ENCODE data around the gene HLA-DOA. TPM values are rescaled to one million over a fixed set of nuclear protein-coding genes. Genes with fewer than 3 reads are reported as not detected.

Gene HLA-DOA
- total and polyA plus RNA-seq, 10 of the 15 experiments (the other 5 are each of a cell fraction or from before 2014, with no cell fraction given) = 8.8 to 108 (median 58.3) TPM

GRCh38 chr6:33030245-33030644 is 20.9 kb upstream of the HLA-DOA start:
- in situ Hi-C loops (cut with MboI) = no loop called here
- Histone ChIP-seq H3K9me3 (replicated peaks; ENCODE audit: control insufficient read depth, insufficient read depth, low read length) (no peaks in the 10 kb centered on the region; the same call in 1 of the 3 replicates), H3K36me3 (ENCODE audit: control insufficient read depth in 2 of 2, insufficient read depth in 2 of 2, low read length in 1 of 2) (no peaks in the 10 kb centered on the region), H2AFZ (ENCODE audit: control insufficient read depth, low read depth, low read length) (peak overlapping the region; percentile 75), H3K4me3 (peak overlapping the region; percentile 49; the same call in 1 of the 2 replicates), H3K9ac (ENCODE audit: control insufficient read depth, insufficient read depth, low read length) (peak overlapping the region; percentile 93), H3K27ac (ENCODE audit: control insufficient read depth, insufficient read depth) (peak overlapping the region; percentile 100), H3K4me1 (ENCODE audit: control insufficient read depth, insufficient read depth, low read length) (peaks cover 34% of the 10 kb centered on the region), H3K79me2 (ENCODE audit: control insufficient read depth, insufficient read depth, low read length) (no peaks in the 10 kb centered on the region), H4K20me1 (ENCODE audit: control insufficient read depth, insufficient read depth) (no peaks in the 10 kb centered on the region), H3K4me2 (ENCODE audit: control insufficient read depth, insufficient read depth) (peak overlapping the region; percentile 99), H3K27me3 (replicated peaks in 1 of 2; ENCODE audit: control insufficient read depth in 2 of 2, insufficient read depth in 2 of 2, low read length in 1 of 2) (no peaks in the 10 kb centered on the region)
- ChIA-PET RAD21 (ENCODE audit: unreplicated experiment) (interaction anchor here (0.8 to 10.1 kb wide), 10 partner anchors 14 to 142 kb away, joined by 3 to 172 read pairs (median 8); partner anchors contain the start of genes HLA-DPA1 and HLA-DPB1), SMC1A (ENCODE audit: uncharacterized antibody, unreplicated experiment) (interaction anchor here (0.6 to 10.7 kb wide), 9 partner anchors 10 to 77 kb away, joined by 3 to 176 read pairs (median 10); partner anchors contain the start of genes HLA-DMA, HLA-DPA1 and HLA-DPB1), POLR2A (interaction anchor here (0.5 to 10.2 kb wide), 12 partner anchors 13 to 783 kb away, joined by 3 to 330 read pairs (median 8); partner anchors contain the start of genes BRD2, HLA-DMA, HLA-DPA1 and HLA-DPB1), CTCF (interaction anchor here (1.3 to 10.4 kb wide), 7 partner anchors 15 to 78 kb away, joined by 3 to 165 read pairs (median 8); partner anchors contain the start of genes HLA-DMA, HLA-DOA, HLA-DPA1 and HLA-DPB1)
- FAIRE-seq (no peak), DNase-seq (ENCODE audit: low read depth, low spot score) (no peak), ATAC-seq (no peak)
- intact Hi-C loops (cut with micrococcal nuclease; ENCODE audit: unreplicated experiment) = no loop called here
- no TSS peak for BruUV-seq (replicated peaks)
- TF ChIP-seq MEF2B (IDR thresholded peaks at IDR 0.05; ENCODE audit: partially characterized antibody, poor library complexity, severe bottlenecking) (peak; percentile 85), SUZ12 (IDR thresholded peaks at IDR 0.05; ENCODE audit: unreplicated experiment) (no peak), WRNIP1 (IDR thresholded peaks at IDR 0.05; ENCODE audit: borderline replicate concordance, low read depth, low read length) (0 out of 2 replicates have a peak, but pooled peaks have one; percentile 10)
- whole genome bisulfite sequencing (ENCODE audit: insufficient coverage, insufficient replicate concordance, low lambda C conversion rate, missing lambda C conversion rate) = 20% methylated on average over 3 of the region's 3 CpGs
